Osteocyte (in vitro differentiated cells): ENCODE data around the gene PPP1CA. TPM values are rescaled to one million over a fixed set of nuclear protein-coding genes. Genes with fewer than 3 reads are reported as not detected.

ENCODE experiments used
- DNase-seq: peaks from one replicate; pipeline ENCODE4 v3.0.0; 2021; ENCODE audit warnings: mixed read lengths; ENCODE audit not compliant: unreplicated experiment; ENCODE audit errors: extremely low spot score
- H3K27ac Mint-ChIP-seq: one replicate; pipeline ENCODE4 v1.8.0; 2021; ENCODE audit warnings: mild to moderate bottlenecking, mixed read lengths; ENCODE audit not compliant: unreplicated experiment
- H3K27me3 Mint-ChIP-seq: one replicate; pipeline ENCODE4 v1.8.0; 2021; ENCODE audit warnings: mixed read lengths; ENCODE audit not compliant: unreplicated experiment
- H3K36me3 Mint-ChIP-seq: one replicate; pipeline ENCODE4 v1.8.0; 2021; ENCODE audit warnings: mixed read lengths; ENCODE audit not compliant: unreplicated experiment
- H3K4me1 Mint-ChIP-seq: one replicate; pipeline ENCODE4 v1.8.0; 2021; ENCODE audit warnings: mixed read lengths; ENCODE audit not compliant: unreplicated experiment
- H3K4me3 Mint-ChIP-seq: one replicate; pipeline ENCODE4 v1.8.0; 2021; ENCODE audit warnings: mild to moderate bottlenecking, moderate library complexity, mixed read lengths; ENCODE audit not compliant: unreplicated experiment
- H3K9me3 Mint-ChIP-seq: one replicate; pipeline ENCODE4 v1.8.0; 2021; ENCODE audit warnings: mixed read lengths; ENCODE audit not compliant: unreplicated experiment
- total RNA-seq: library from RNA; stranded (reverse); gene quantifications from 2 replicates; pipeline ENCODE4 v1.2.1, GENCODE V29; 2021
- TF ChIP-seq, protein P1 (sequence below): fragments of 200-600 bp; sonication (generic); IDR thresholded peaks from 2 replicates; pipeline ENCODE4 v1.5.0; 2021; ENCODE audit warnings: antibody characterized with exemption, mild to moderate bottlenecking, moderate library complexity

The PPP1CA gene
- total RNA-seq, 1 donor from 2014 or later = 140 TPM

GRCh38 chr11:67423466-67423865 is 21.8 kb upstream of the PPP1CA start:
- Mint-ChIP-seq H3K4me1 (peaks cover 13% of the 10 kb centered on the region), H3K27ac (no peak overlapping the region), H3K4me3 (no peak overlapping the region), H3K36me3 (no peaks in the 10 kb centered on the region), H3K9me3 (no peaks in the 10 kb centered on the region), H3K27me3 (no peaks in the 10 kb centered on the region)
- TF ChIP-seq, protein P1, sequence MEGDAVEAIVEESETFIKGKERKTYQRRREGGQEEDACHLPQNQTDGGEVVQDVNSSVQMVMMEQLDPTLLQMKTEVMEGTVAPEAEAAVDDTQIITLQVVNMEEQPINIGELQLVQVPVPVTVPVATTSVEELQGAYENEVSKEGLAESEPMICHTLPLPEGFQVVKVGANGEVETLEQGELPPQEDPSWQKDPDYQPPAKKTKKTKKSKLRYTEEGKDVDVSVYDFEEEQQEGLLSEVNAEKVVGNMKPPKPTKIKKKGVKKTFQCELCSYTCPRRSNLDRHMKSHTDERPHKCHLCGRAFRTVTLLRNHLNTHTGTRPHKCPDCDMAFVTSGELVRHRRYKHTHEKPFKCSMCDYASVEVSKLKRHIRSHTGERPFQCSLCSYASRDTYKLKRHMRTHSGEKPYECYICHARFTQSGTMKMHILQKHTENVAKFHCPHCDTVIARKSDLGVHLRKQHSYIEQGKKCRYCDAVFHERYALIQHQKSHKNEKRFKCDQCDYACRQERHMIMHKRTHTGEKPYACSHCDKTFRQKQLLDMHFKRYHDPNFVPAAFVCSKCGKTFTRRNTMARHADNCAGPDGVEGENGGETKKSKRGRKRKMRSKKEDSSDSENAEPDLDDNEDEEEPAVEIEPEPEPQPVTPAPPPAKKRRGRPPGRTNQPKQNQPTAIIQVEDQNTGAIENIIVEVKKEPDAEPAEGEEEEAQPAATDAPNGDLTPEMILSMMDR = no peak
- no peak for DNase-seq

GRCh38 chr11:67422891-67423290 is 21.2 kb upstream of the PPP1CA start:
- H3K27me3 Mint-ChIP-seq = no peaks in the 10 kb centered on the region
- H3K36me3 Mint-ChIP-seq = no peaks in the 10 kb centered on the region
- no peak overlapping the region for H3K4me3 Mint-ChIP-seq
- no peak overlapping the region for H3K27ac Mint-ChIP-seq
- no peak for DNase-seq
- H3K4me1 Mint-ChIP-seq = peaks cover 12% of the 10 kb centered on the region
- TF ChIP-seq, protein P1 = no peak
- no peaks in the 10 kb centered on the region for H3K9me3 Mint-ChIP-seq

DNA sequence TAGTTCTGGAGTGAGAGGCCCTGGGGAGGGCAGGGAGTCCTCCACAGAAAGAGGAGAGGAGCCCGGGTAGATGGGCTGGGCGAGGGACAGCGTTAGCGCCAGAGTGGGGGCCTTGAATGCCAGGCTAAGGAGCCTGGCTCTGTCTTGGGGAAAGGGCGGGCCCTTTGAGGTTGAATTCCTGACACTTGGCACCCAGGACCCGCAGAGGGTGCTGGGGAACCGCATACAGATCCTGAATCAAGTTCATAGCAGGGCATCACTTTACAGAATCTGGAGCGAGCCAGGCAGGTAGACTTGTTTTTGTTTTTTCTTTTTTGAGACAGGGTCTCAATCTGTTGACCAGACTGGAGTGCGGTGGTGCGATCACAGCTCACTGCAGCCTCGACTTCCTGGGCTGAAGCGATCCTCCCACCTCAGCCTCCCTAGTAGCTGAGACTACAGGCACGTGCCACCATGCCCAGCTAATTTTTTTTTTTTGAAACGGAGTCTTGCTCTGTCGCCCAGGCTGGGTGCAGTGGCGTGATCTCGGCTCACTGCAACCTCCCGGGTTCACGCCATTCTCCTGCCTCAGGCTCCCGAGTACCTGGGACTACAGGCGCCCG is 19.9 kb upstream of the PPP1CA start:
- Mint-ChIP-seq H3K27me3 (no peaks in the 10 kb centered on the region), H3K27ac (peak overlapping the region; percentile 76), H3K36me3 (no peaks in the 10 kb centered on the region), H3K9me3 (no peaks in the 10 kb centered on the region), H3K4me1 (peaks cover 15% of the 10 kb centered on the region), H3K4me3 (peak overlapping the region; percentile 70)
- TF ChIP-seq, protein P1 = no peak
- DNase-seq = no peak

- DNase-seq = peak; percentile 97
- H3K27me3 Mint-ChIP-seq = no peaks in the 10 kb centered on the region
- no peaks in the 10 kb centered on the region for H3K36me3 Mint-ChIP-seq
- TF ChIP-seq, protein P1 = no peak
- peak overlapping the region; percentile 70 for H3K4me3 Mint-ChIP-seq
- H3K4me1 Mint-ChIP-seq = peaks cover 21% of the 10 kb centered on the region
- no peaks in the 10 kb centered on the region for H3K9me3 Mint-ChIP-seq
- peak overlapping the region; percentile 76 for H3K27ac Mint-ChIP-seq
These were observed 19.2 kb upstream of the PPP1CA start for GRCh38 chr11:67420646-67421429.

DNA sequence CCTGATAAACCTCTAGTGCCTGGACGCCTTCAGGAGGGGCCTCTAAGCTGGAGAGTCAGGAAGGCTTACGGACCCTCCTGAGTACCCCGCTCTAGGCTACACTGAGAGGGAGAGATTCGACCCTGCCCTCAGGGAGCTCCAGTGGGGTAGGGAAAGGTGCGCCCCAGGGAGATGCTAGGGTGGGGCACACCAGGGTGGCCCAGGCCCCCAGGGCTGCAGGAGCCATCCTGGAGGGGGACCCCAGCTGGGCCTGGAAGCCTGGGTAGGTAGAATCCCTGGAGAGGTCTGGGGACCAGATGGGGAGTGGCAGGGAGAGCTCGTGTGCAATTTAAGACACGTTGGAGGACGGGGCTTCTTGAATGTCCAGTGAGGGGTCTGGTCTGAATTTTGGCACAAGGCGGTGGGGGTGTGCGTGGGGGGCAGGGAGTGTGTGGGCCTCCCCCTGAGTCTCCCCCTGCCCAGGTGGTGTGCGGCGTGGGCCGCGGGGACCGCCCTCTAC is 18.5 kb upstream of the PPP1CA start:
- TF ChIP-seq, protein P1 = no peak
- no peak for DNase-seq
- Mint-ChIP-seq H3K9me3 (no peaks in the 10 kb centered on the region), H3K4me3 (peak overlapping the region; percentile 56), H3K27me3 (no peaks in the 10 kb centered on the region), H3K27ac (peak overlapping the region; percentile 27), H3K4me1 (peaks cover 21% of the 10 kb centered on the region), H3K36me3 (no peaks in the 10 kb centered on the region)
